Activated CD8-positive, alpha-beta T cell treated with anti-CD3 and anti-CD28 coated beads for 36 hours (primary cell): Measurements from ENCODE around the gene VMAC. TPM values are rescaled to one million over a fixed set of nuclear protein-coding genes. Genes with fewer than 3 reads are reported as not detected.

Source experiments
- ATAC-seq: fragments of 200-7000 bp; cut with Tn5 transposase; one replicate; pipeline ENCODE4 v1.10.0; 2021; ENCODE audit warnings: mild to moderate bottlenecking, moderate library complexity
- CTCF ChIA-PET: fragments of 350-600 bp; sonication (Branson Sonifier 250); formaldehyde crosslinking; loops from one replicate; lab custom pipeline; 2021; ENCODE audit warnings: antibody characterized with exemption; lab: Charles Lee
- POLR2A ChIA-PET: fragments of 350-600 bp; sonication (Branson Sonifier 250); formaldehyde crosslinking; loops from one replicate; lab custom pipeline; 2021; ENCODE audit warnings: antibody characterized with exemption; lab: Charles Lee
- DNase-seq: peaks from one replicate; pipeline ENCODE4 v3.0.0-alpha.2; 2020
- H3K27ac Mint-ChIP-seq: one replicate; pipeline ENCODE4 v1.8.0; 2021; ENCODE audit warnings: mild to moderate bottlenecking, mixed read lengths
- H3K27me3 Mint-ChIP-seq: one replicate; pipeline ENCODE4 v1.8.0; 2021; ENCODE audit warnings: mixed read lengths
- H3K36me3 Mint-ChIP-seq: one replicate; pipeline ENCODE4 v1.8.0; 2021; ENCODE audit warnings: low read depth, mixed read lengths
- H3K4me1 Mint-ChIP-seq: one replicate; pipeline ENCODE4 v1.8.0; 2021; ENCODE audit warnings: low read depth, mixed read lengths
- H3K4me3 Mint-ChIP-seq: one replicate; pipeline ENCODE4 v1.8.0; 2021; ENCODE audit warnings: mild to moderate bottlenecking, moderate library complexity, mixed read lengths
- H3K9me3 Mint-ChIP-seq: one replicate; pipeline ENCODE4 v1.8.0; 2021; ENCODE audit warnings: mixed read lengths
- CTCF ChIP-seq: fragments of 200-600 bp; IDR thresholded peaks from one replicate; pipeline ENCODE4 v1.8.0; 2022; ENCODE audit warnings: antibody characterized with exemption, mild to moderate bottlenecking
- intact Hi-C: fragments of 100-400 bp; cut with micrococcal nuclease; formaldehyde crosslinking; loops from one replicate; pipeline ENCODE4 v1.10.0; 2022
- total RNA-seq, 2 experiments: library from RNA; stranded (reverse); gene quantifications; one replicate each; pipeline ENCODE4 v1.2.3, GENCODE V29; 2021

Gene VMAC
- total RNA-seq, 2 experiments from 2014 or later: 1.2 to 2.5 TPM

- Mint-ChIP-seq H3K9me3 (no peaks in the 10 kb centered on the region), H3K4me1 (no peaks in the 10 kb centered on the region), H3K27me3 (no peaks in the 10 kb centered on the region), H3K4me3 (no peak overlapping the region), H3K27ac (no peak overlapping the region), H3K36me3 (peaks cover 9% of the 10 kb centered on the region)
- TF ChIP-seq CTCF: no peak
- intact Hi-C loops: no loop called here
- ChIA-PET POLR2A (no interaction called here), CTCF (no interaction called here)
- no peak for DNase-seq
- ATAC-seq: no peak
These were observed 12.9 kb downstream of the VMAC start for GRCh38 chr19:5917431-5918107.

- H3K9me3 Mint-ChIP-seq: no peaks in the 10 kb centered on the region
- ChIA-PET CTCF (no interaction called here), POLR2A (no interaction called here)
- no peak for ATAC-seq
- intact Hi-C loops: no loop called here
- no peaks in the 10 kb centered on the region for H3K27me3 Mint-ChIP-seq
- H3K27ac Mint-ChIP-seq: no peak overlapping the region
- H3K4me1 Mint-ChIP-seq: no peaks in the 10 kb centered on the region
- peaks cover 14% of the 10 kb centered on the region for H3K36me3 Mint-ChIP-seq
- no peak overlapping the region for H3K4me3 Mint-ChIP-seq
- no peak for DNase-seq
- TF ChIP-seq CTCF: no peak
These were observed 13.9 kb downstream of the VMAC start for GRCh38 chr19:5918463-5919079.

GRCh38 chr19:5921516-5922160 is 17.0 kb downstream of the VMAC start:
- Mint-ChIP-seq H3K27ac (no peak overlapping the region), H3K4me3 (no peak overlapping the region), H3K4me1 (no peaks in the 10 kb centered on the region), H3K9me3 (no peaks in the 10 kb centered on the region), H3K36me3 (peaks cover 26% of the 10 kb centered on the region), H3K27me3 (no peaks in the 10 kb centered on the region)
- CTCF ChIA-PET: interaction anchor here (1.1 kb wide), 1 partner anchor 118 kb away, joined by 3 read pairs; no protein-coding TSS in a partner anchor
- POLR2A ChIA-PET: no interaction called here
- no peak for TF ChIP-seq CTCF
- intact Hi-C loops: no loop called here
- ATAC-seq (no peak), DNase-seq (no peak)

- Mint-ChIP-seq H3K27ac (no peak overlapping the region), H3K4me1 (no peaks in the 10 kb centered on the region), H3K36me3 (peaks cover 26% of the 10 kb centered on the region), H3K4me3 (no peak overlapping the region), H3K9me3 (no peaks in the 10 kb centered on the region), H3K27me3 (no peaks in the 10 kb centered on the region)
- intact Hi-C loops: no loop called here
- DNase-seq (no peak), ATAC-seq (no peak)
- ChIA-PET POLR2A (no interaction called here), CTCF (no interaction called here)
- no peak for TF ChIP-seq CTCF
These were observed 17.5 kb downstream of the VMAC start for GRCh38 chr19:5922161-5922545.

DNA sequence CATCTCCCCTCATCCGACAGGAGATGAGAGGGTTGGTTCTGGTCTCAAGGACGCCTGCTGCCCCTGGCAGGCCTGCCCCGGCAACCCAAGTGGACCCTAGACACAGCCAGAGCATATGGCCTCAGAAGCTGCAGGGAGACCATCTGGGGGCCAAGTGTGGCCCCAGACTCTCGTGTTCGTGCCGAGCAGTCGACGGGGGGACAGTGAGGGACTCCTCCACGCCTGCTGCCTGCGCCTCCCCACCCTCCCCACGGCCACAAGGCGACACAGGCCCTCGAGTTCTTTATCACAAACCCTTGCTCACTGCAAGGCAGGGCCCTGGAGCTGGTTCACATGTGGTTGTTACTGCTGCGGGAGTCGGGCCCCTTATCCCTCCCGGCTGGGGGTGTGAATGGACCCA is 18.7 kb downstream of the VMAC start:
- no peaks in the 10 kb centered on the region for H3K4me1 Mint-ChIP-seq
- ChIA-PET CTCF (no interaction called here), POLR2A (interaction anchor here (1.1 kb wide), 1 partner anchor 45 kb away, joined by 4 read pairs; no protein-coding TSS in a partner anchor)
- no peak overlapping the region for H3K4me3 Mint-ChIP-seq
- peaks cover 26% of the 10 kb centered on the region for H3K36me3 Mint-ChIP-seq
- TF ChIP-seq CTCF: no peak
- ATAC-seq (no peak), DNase-seq (no peak)
- no peak overlapping the region for H3K27ac Mint-ChIP-seq
- H3K9me3 Mint-ChIP-seq: no peaks in the 10 kb centered on the region
- intact Hi-C loops: no loop called here
- no peaks in the 10 kb centered on the region for H3K27me3 Mint-ChIP-seq
